WTC11 (cell line): ENCODE results near the gene MPZL3.

Experiments used
- GABPB1 ChIP-seq: sonication (generic); formaldehyde crosslinking; IDR thresholded peaks from 2 replicates; pipeline ENCODE4 v1.8.1; 2023; ENCODE audit warnings: mild to moderate bottlenecking, missing genetic modification reagents
- JUN ChIP-seq: sonication (generic); formaldehyde crosslinking; IDR thresholded peaks from 2 replicates; pipeline ENCODE4 v1.8.0; 2023; ENCODE audit warnings: mild to moderate bottlenecking, missing genetic modification reagents
- NFYB ChIP-seq: sonication (generic); formaldehyde crosslinking; conservative IDR thresholded peaks from 2 replicates; pipeline ENCODE4 v1.8.0; 2022; ENCODE audit warnings: low read depth, missing genetic modification reagents
- PRRX2 ChIP-seq: fragments of 250-450 bp; sonication (Bioruptor Pico); IDR thresholded peaks from 2 replicates; pipeline ENCODE4 v1.8.0; 2021; ENCODE audit warnings: mild to moderate bottlenecking
- RELA ChIP-seq: sonication (generic); formaldehyde crosslinking; IDR thresholded peaks from 2 replicates; pipeline ENCODE4 v1.8.1; 2022; ENCODE audit warnings: missing genetic modification reagents, mild to moderate bottlenecking, borderline replicate concordance
- TF ChIP-seq, protein P1 (sequence below): fragments of 200-600 bp; IDR thresholded peaks from 2 replicates; pipeline ENCODE4 v1.8.0; 2022; ENCODE audit warnings: antibody characterized with exemption
- TF ChIP-seq, protein P2 (sequence below): sonication (generic); formaldehyde crosslinking; IDR thresholded peaks from 2 replicates; pipeline ENCODE4 v1.8.1; 2022; ENCODE audit warnings: low read depth, missing genetic modification reagents, borderline replicate concordance
- TF ChIP-seq, protein P3 (sequence below): sonication (generic); formaldehyde crosslinking; IDR thresholded peaks from 2 replicates; pipeline ENCODE4 v1.8.0; 2022; ENCODE audit warnings: mild to moderate bottlenecking, missing genetic modification reagents
- TF ChIP-seq, protein P4 (sequence below): sonication (generic); formaldehyde crosslinking; conservative IDR thresholded peaks from 2 replicates; pipeline ENCODE4 v1.8.1; 2022; ENCODE audit warnings: mild to moderate bottlenecking, missing genetic modification reagents

DNA sequence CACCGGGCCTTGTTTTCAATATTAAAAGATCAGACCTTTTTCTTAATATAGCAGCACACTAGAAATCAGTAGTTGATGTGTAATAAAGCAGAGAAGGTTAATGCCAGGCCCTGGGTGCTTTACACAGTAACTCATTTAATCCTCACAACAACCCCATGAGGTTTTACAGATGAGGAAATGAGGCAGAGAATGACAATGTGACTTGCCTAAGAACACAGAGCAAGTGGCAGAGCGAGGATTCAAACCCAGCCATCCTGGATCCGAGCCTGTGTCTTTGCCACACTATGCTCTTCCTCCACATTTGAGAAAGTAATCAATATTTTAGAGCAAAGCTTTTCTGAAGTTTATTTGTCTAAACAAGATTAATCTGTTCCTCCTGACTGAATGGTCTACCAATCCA, 34.6 kb downstream of the MPZL3 start:
- TF ChIP-seq JUN (CRISPR knock-in tag) (no peak), NFYB (CRISPR knock-in tag) (no peak), PRRX2 (CRISPR knock-in tag) (no peak), RELA (CRISPR knock-in tag) (no peak), GABPB1 (no peak)
- TF ChIP-seq, protein P1, sequence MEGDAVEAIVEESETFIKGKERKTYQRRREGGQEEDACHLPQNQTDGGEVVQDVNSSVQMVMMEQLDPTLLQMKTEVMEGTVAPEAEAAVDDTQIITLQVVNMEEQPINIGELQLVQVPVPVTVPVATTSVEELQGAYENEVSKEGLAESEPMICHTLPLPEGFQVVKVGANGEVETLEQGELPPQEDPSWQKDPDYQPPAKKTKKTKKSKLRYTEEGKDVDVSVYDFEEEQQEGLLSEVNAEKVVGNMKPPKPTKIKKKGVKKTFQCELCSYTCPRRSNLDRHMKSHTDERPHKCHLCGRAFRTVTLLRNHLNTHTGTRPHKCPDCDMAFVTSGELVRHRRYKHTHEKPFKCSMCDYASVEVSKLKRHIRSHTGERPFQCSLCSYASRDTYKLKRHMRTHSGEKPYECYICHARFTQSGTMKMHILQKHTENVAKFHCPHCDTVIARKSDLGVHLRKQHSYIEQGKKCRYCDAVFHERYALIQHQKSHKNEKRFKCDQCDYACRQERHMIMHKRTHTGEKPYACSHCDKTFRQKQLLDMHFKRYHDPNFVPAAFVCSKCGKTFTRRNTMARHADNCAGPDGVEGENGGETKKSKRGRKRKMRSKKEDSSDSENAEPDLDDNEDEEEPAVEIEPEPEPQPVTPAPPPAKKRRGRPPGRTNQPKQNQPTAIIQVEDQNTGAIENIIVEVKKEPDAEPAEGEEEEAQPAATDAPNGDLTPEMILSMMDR: no peak
- TF ChIP-seq, protein P2, sequence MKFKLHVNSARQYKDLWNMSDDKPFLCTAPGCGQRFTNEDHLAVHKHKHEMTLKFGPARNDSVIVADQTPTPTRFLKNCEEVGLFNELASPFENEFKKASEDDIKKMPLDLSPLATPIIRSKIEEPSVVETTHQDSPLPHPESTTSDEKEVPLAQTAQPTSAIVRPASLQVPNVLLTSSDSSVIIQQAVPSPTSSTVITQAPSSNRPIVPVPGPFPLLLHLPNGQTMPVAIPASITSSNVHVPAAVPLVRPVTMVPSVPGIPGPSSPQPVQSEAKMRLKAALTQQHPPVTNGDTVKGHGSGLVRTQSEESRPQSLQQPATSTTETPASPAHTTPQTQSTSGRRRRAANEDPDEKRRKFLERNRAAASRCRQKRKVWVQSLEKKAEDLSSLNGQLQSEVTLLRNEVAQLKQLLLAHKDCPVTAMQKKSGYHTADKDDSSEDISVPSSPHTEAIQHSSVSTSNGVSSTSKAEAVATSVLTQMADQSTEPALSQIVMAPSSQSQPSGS (CRISPR knock-in tag): no peak
- TF ChIP-seq, protein P3, sequence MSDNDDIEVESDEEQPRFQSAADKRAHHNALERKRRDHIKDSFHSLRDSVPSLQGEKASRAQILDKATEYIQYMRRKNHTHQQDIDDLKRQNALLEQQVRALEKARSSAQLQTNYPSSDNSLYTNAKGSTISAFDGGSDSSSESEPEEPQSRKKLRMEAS (CRISPR knock-in tag): no peak
- TF ChIP-seq, protein P4, sequence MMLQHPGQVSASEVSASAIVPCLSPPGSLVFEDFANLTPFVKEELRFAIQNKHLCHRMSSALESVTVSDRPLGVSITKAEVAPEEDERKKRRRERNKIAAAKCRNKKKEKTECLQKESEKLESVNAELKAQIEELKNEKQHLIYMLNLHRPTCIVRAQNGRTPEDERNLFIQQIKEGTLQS (CRISPR knock-in tag): no peak
